Measurements from ENCODE around the gene INPP5F. TPM values are rescaled to one million over a fixed set of nuclear protein-coding genes. Genes with fewer than 3 reads are reported as not detected.

INPP5F gene
- total RNA-seq, 1 experiment from 2014 or later: 14.9 TPM

- TF ChIP-seq CTCF (IDR thresholded peaks at IDR 0.05; ENCODE audit: unreplicated experiment): no peak
- POLR2A ChIA-PET: interaction anchor here (0.6 kb wide), 1 partner anchor 94 kb away, joined by 3 read pairs; no protein-coding TSS in a partner anchor
- Mint-ChIP-seq H3K27ac (ENCODE audit: low read depth, unreplicated experiment) (no peak overlapping the region), H3K4me1 (ENCODE audit: insufficient read depth, unreplicated experiment) (peaks cover 5% of the 10 kb centered on the region), H3K27me3 (ENCODE audit: insufficient read depth, unreplicated experiment) (no peaks in the 10 kb centered on the region), H3K4me3 (ENCODE audit: unreplicated experiment) (no peak overlapping the region), H3K36me3 (ENCODE audit: insufficient read depth, unreplicated experiment) (no peaks in the 10 kb centered on the region), H3K9me3 (ENCODE audit: unreplicated experiment) (no peaks in the 10 kb centered on the region)
- BruUV-seq (replicated peaks): no TSS peak
- CTCF ChIA-PET: interaction anchor here (1.3 to 1.5 kb wide), 2 partner anchors 10 to 30 kb away, joined by 3 to 7 read pairs; no protein-coding TSS in a partner anchor
- no peak for DNase-seq (ENCODE audit: unreplicated experiment)
- intact Hi-C loops (cut with micrococcal nuclease): no loop called here
These were observed 55.1 kb downstream of the INPP5F start for GRCh38 chr10:119780879-119781480.

GRCh38 chr10:119781498-119781897 lies 55.6 kb downstream of the INPP5F start:
- ChIA-PET CTCF (interaction anchor here (1.3 to 1.5 kb wide), 2 partner anchors 10 to 78 kb away, joined by 3 read pairs; no protein-coding TSS in a partner anchor), POLR2A (no interaction called here)
- H3K9me3 Mint-ChIP-seq (ENCODE audit: unreplicated experiment): no peaks in the 10 kb centered on the region
- TF ChIP-seq CTCF (IDR thresholded peaks at IDR 0.05; ENCODE audit: unreplicated experiment): no peak
- intact Hi-C loops (cut with micrococcal nuclease): no loop called here
- H3K4me3 Mint-ChIP-seq (ENCODE audit: unreplicated experiment): no peak overlapping the region
- peaks cover 5% of the 10 kb centered on the region for H3K4me1 Mint-ChIP-seq (ENCODE audit: insufficient read depth, unreplicated experiment)
- BruUV-seq (replicated peaks): no TSS peak
- no peak overlapping the region for H3K27ac Mint-ChIP-seq (ENCODE audit: low read depth, unreplicated experiment)
- H3K36me3 Mint-ChIP-seq (ENCODE audit: insufficient read depth, unreplicated experiment): no peaks in the 10 kb centered on the region
- no peak for DNase-seq (ENCODE audit: unreplicated experiment)
- H3K27me3 Mint-ChIP-seq (ENCODE audit: insufficient read depth, unreplicated experiment): no peaks in the 10 kb centered on the region

- intact Hi-C loops (cut with micrococcal nuclease): no loop called here
- no peak for TF ChIP-seq CTCF (IDR thresholded peaks at IDR 0.05; ENCODE audit: unreplicated experiment)
- Mint-ChIP-seq H3K4me1 (ENCODE audit: insufficient read depth, unreplicated experiment) (peaks cover 5% of the 10 kb centered on the region), H3K27ac (ENCODE audit: low read depth, unreplicated experiment) (no peak overlapping the region), H3K27me3 (ENCODE audit: insufficient read depth, unreplicated experiment) (no peaks in the 10 kb centered on the region), H3K9me3 (ENCODE audit: unreplicated experiment) (no peaks in the 10 kb centered on the region), H3K36me3 (ENCODE audit: insufficient read depth, unreplicated experiment) (no peaks in the 10 kb centered on the region), H3K4me3 (ENCODE audit: unreplicated experiment) (no peak overlapping the region)
- no TSS peak for BruUV-seq (replicated peaks)
- no peak for DNase-seq (ENCODE audit: unreplicated experiment)
- POLR2A ChIA-PET: interaction anchor here (1.2 kb wide), 1 partner anchor 13 kb away, joined by 3 read pairs; no protein-coding TSS in a partner anchor
- CTCF ChIA-PET: interaction anchor here (0.9 to 1.5 kb wide), 2 partner anchors 76 to 78 kb away, joined by 3 to 4 read pairs; no protein-coding TSS in a partner anchor
These were observed 57.3 kb downstream of the INPP5F start for GRCh38 chr10:119782981-119783664.

- Mint-ChIP-seq H3K4me3 (ENCODE audit: unreplicated experiment) (no peak overlapping the region), H3K27ac (ENCODE audit: low read depth, unreplicated experiment) (no peak overlapping the region), H3K36me3 (ENCODE audit: insufficient read depth, unreplicated experiment) (no peaks in the 10 kb centered on the region), H3K4me1 (ENCODE audit: insufficient read depth, unreplicated experiment) (peaks cover 5% of the 10 kb centered on the region), H3K27me3 (ENCODE audit: insufficient read depth, unreplicated experiment) (no peaks in the 10 kb centered on the region), H3K9me3 (ENCODE audit: unreplicated experiment) (no peaks in the 10 kb centered on the region)
- no peak for TF ChIP-seq CTCF (IDR thresholded peaks at IDR 0.05; ENCODE audit: unreplicated experiment)
- POLR2A ChIA-PET: interaction anchor here (1.2 kb wide), 1 partner anchor 13 kb away, joined by 3 read pairs; no protein-coding TSS in a partner anchor
- BruUV-seq (replicated peaks): no TSS peak
- intact Hi-C loops (cut with micrococcal nuclease): no loop called here
- no peak for DNase-seq (ENCODE audit: unreplicated experiment)
- CTCF ChIA-PET: no interaction called here
These were observed 57.8 kb downstream of the INPP5F start for GRCh38 chr10:119783665-119784027.
